Measurements from ENCODE around the gene ELF2. TPM values are rescaled to one million over a fixed set of nuclear protein-coding genes. Genes with fewer than 3 reads are reported as not detected.
"Not testable (repeated sequence)": the region's sequence is repeated elsewhere in the genome, so short reads cannot be mapped to it uniquely, and the experiment has no call there.

ELF2 gene
- total RNA-seq, 5 donors from 2014 or later (not counting 1 experiment from before 2014, with no cell fraction given), result 52.8 to 78.1 (median 54.0) TPM

DNA sequence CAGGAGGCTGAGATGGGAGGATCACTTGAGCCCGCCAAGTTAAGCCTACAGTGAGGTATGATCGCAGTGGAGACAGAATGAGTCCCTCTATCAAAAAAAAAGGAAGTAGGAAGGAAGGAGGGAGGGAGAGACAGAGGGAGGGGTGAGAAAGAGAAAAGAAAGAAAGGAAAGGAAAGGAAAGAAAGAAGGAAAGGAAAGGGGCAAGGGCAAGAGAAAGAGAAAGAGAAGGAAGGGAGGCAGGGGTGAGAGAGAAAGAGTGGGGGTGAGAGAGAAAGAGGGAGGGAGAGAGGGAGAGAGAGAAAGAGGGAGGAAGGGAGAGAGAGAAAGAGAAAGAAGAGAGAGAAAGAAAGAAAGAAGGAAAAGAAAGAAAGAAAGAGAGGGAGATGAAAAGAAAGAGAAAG is 13.2 kb downstream of the ELF2 start:
- no peak overlapping the region for H3K4me3 Mint-ChIP-seq
- H3K27me3 Mint-ChIP-seq, result no peaks in the 10 kb centered on the region
- no peak overlapping the region for H3K27ac Mint-ChIP-seq
- Histone ChIP-seq H3K27me3 (replicated peaks in 1 of 2; ENCODE audit: control insufficient read depth in 2 of 2, extremely low read depth in 1 of 2, insufficient read depth in 2 of 2, low read length in 1 of 2) (no peaks in the 10 kb centered on the region), H3K36me3 (ENCODE audit: control insufficient read depth in 2 of 2, extremely low read depth in 1 of 2, insufficient read depth in 1 of 2, low read length in 1 of 2) (no peaks in the 10 kb centered on the region), H3K9me3 (no peaks in the 10 kb centered on the region), H3K27ac (ENCODE audit: low read length) (no peak overlapping the region), H3K4me3 (ENCODE audit: control insufficient read depth in 1 of 2, extremely low read depth in 1 of 2, low read length in 1 of 2) (no peak overlapping the region), H3K4me1 (ENCODE audit: control insufficient read depth in 1 of 2, extremely low read depth in 1 of 2, insufficient read depth in 2 of 2, low read length in 2 of 2) (no peaks in the 10 kb centered on the region)
- ChIA-PET CTCF (interaction anchor here in 1 of 2 donors (0.6 kb wide), 1 partner anchor 77 kb away, joined by 3 read pairs; no protein-coding TSS in a partner anchor), POLR2A (interaction anchor here in 1 of 2 donors (0.5 kb wide), 1 partner anchor 39 kb away, joined by 3 read pairs; no protein-coding TSS in a partner anchor)
- ATAC-seq (replicated peaks in 1 of 4) (no peak), DNase-seq (no peak)
- WGBS (ENCODE audit: insufficient coverage), result 85% methylated on average over 2 of the region's 2 CpGs
- peaks cover 11% of the 10 kb centered on the region for H3K36me3 Mint-ChIP-seq
- H3K9me3 Mint-ChIP-seq, result no peaks in the 10 kb centered on the region
- peaks cover 15 to 22% (median 16%) of the 10 kb centered on the region in 3 donors for H3K4me1 Mint-ChIP-seq

DNA sequence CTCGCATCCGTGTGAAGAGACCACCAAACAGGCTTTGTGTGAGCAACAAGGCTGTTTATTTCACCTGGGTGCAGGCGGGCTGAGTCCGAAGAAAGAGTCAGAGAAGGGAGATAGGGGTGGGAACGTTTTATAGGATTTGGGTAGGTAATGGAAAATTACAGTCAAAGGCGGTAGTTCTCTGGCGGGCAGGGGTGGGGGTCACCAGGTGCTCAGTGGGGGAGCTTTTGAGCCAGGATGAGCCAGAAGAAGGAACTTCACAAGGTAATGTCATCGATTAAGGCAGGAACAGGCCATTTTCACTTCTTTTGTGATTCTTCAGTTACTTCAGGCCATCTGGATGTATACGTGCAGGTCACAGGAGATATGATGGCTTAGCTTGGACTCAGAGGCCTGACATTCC is 19.0 kb downstream of the ELF2 start:
- H3K36me3 ChIP-seq (ENCODE audit: control insufficient read depth in 2 of 2, extremely low read depth in 1 of 2, insufficient read depth in 1 of 2, low read length in 1 of 2); ATAC-seq (replicated peaks in 1 of 4); POLR2A ChIA-PET; H3K4me1 ChIP-seq (ENCODE audit: control insufficient read depth in 1 of 2, extremely low read depth in 1 of 2, insufficient read depth in 2 of 2, low read length in 2 of 2); CTCF ChIA-PET; H3K4me3 ChIP-seq (ENCODE audit: control insufficient read depth in 1 of 2, extremely low read depth in 1 of 2, low read length in 1 of 2); H3K27me3 Mint-ChIP-seq; H3K27ac ChIP-seq (ENCODE audit: low read length); H3K27me3 ChIP-seq (replicated peaks in 1 of 2; ENCODE audit: control insufficient read depth in 2 of 2, extremely low read depth in 1 of 2, insufficient read depth in 2 of 2, low read length in 1 of 2); DNase-seq; H3K4me3 Mint-ChIP-seq; H3K9me3 ChIP-seq; H3K27ac Mint-ChIP-seq; H3K9me3 Mint-ChIP-seq: not testable (repeated sequence)
- Mint-ChIP-seq H3K4me1 (peaks cover under 1 to 11% (median 6%) of the 10 kb centered on the region in 3 donors), H3K36me3 (peaks cover 14% of the 10 kb centered on the region)
- 90% methylated on average over 6 of the region's 9 CpGs for WGBS (ENCODE audit: insufficient coverage)

DNA sequence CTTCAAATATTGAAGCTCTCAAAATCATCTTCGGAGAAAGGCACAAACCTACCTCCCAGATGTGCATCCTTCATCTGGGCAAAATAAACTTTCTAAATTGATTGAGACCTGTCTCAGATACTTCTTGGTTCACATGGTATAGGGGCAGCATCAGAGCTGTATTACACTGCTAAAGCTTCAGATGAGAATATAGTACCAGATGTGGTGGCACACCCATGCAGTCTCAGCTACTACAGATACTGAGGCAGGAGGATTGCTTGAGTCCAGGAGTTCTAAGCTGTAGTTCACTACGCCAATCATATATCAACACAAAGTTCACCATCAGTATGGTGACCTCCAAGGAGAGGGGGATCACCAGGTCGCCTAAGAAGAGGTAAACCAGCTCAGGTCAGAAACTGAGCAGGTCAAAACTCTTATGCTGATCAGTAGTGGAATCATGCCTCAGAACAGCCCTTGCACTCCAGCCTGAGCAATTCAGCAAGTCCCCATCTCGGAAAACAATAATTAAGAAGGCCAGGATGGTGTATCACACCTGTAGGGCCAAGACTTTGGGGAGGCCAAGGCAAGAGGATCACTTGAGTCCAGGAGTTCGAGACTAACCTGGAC is 22.0 kb downstream of the ELF2 start:
- POLR2A ChIA-PET, result interaction anchor here in 1 of 2 donors (0.6 to 1.1 kb wide), 2 partner anchors 36 to 151 kb away, joined by 3 to 4 read pairs; no protein-coding TSS in a partner anchor
- H3K27me3 ChIP-seq (replicated peaks in 1 of 2; ENCODE audit: control insufficient read depth in 2 of 2, extremely low read depth in 1 of 2, insufficient read depth in 2 of 2, low read length in 1 of 2), result no peaks in the 10 kb centered on the region
- no peaks in the 10 kb centered on the region for H3K36me3 ChIP-seq (ENCODE audit: control insufficient read depth in 2 of 2, extremely low read depth in 1 of 2, insufficient read depth in 1 of 2, low read length in 1 of 2)
- no peaks in the 10 kb centered on the region for H3K4me1 ChIP-seq (ENCODE audit: control insufficient read depth in 1 of 2, extremely low read depth in 1 of 2, insufficient read depth in 2 of 2, low read length in 2 of 2)
- peaks cover 12% of the 10 kb centered on the region for H3K36me3 Mint-ChIP-seq
- no peaks in the 10 kb centered on the region for H3K9me3 Mint-ChIP-seq
- ATAC-seq (replicated peaks in 1 of 4), result no peak
- CTCF ChIA-PET, result interaction anchor here (0.6 to 1.4 kb wide), 3 partner anchors 18 to 186 kb away, joined by 3 to 8 read pairs (median 3); no protein-coding TSS in a partner anchor
- no peak overlapping the region for H3K27ac ChIP-seq (ENCODE audit: low read length)
- H3K27ac Mint-ChIP-seq, result no peak overlapping the region
- H3K27me3 Mint-ChIP-seq, result no peaks in the 10 kb centered on the region
- H3K4me3 ChIP-seq (ENCODE audit: control insufficient read depth in 1 of 2, extremely low read depth in 1 of 2, low read length in 1 of 2), result no peak overlapping the region
- no peak overlapping the region for H3K4me3 Mint-ChIP-seq
- 79% methylated on average over 2 of the region's 5 CpGs for WGBS (ENCODE audit: insufficient coverage)
- peaks cover 5 to 13% (median 5%) of the 10 kb centered on the region in 3 donors for H3K4me1 Mint-ChIP-seq
- no peak for DNase-seq
- H3K9me3 ChIP-seq, result no peaks in the 10 kb centered on the region

DNA sequence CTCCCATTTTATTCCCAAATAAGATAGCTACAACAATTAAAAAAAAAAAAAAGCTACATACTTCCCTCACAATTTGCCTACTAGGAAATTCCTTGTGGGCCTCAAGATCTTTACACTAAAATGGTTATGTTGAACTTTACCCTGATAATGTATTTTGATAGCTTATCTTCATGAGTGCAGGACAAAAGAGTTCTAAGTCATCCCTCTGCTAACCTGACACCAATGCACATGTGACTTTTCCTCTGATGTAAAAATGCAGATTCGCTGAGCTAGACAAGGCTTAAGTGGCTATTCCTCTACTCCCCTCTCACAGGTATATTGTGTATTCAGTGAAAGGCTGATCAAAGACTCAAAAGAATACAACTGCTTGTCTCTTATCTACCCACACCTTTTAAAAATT is 22.5 kb downstream of the ELF2 start:
- Mint-ChIP-seq H3K27me3 (no peaks in the 10 kb centered on the region), H3K4me1 (peaks cover 5 to 13% (median 5%) of the 10 kb centered on the region in 3 donors), H3K27ac (no peak overlapping the region), H3K36me3 (peaks cover 9% of the 10 kb centered on the region), H3K9me3 (no peaks in the 10 kb centered on the region), H3K4me3 (no peak overlapping the region)
- POLR2A ChIA-PET, result interaction anchor here in 1 of 2 donors (0.6 to 1.1 kb wide), 2 partner anchors 37 to 152 kb away, joined by 3 to 4 read pairs; no protein-coding TSS in a partner anchor
- Histone ChIP-seq H3K27ac (ENCODE audit: low read length) (no peak overlapping the region), H3K9me3 (no peaks in the 10 kb centered on the region), H3K4me1 (ENCODE audit: control insufficient read depth in 1 of 2, extremely low read depth in 1 of 2, insufficient read depth in 2 of 2, low read length in 2 of 2) (no peaks in the 10 kb centered on the region), H3K4me3 (ENCODE audit: control insufficient read depth in 1 of 2, extremely low read depth in 1 of 2, low read length in 1 of 2) (no peak overlapping the region), H3K27me3 (replicated peaks in 1 of 2; ENCODE audit: control insufficient read depth in 2 of 2, extremely low read depth in 1 of 2, insufficient read depth in 2 of 2, low read length in 1 of 2) (no peaks in the 10 kb centered on the region), H3K36me3 (ENCODE audit: control insufficient read depth in 2 of 2, extremely low read depth in 1 of 2, insufficient read depth in 1 of 2, low read length in 1 of 2) (no peaks in the 10 kb centered on the region)
- ATAC-seq (replicated peaks in 1 of 4) (no peak), DNase-seq (no peak)
- WGBS (ENCODE audit: insufficient coverage), result no CpG with 5 or more reads among the region's 1 CpG
- CTCF ChIA-PET, result interaction anchor here (0.6 to 1.4 kb wide), 2 partner anchors 55 to 187 kb away, joined by 3 to 8 read pairs; no protein-coding TSS in a partner anchor

DNA sequence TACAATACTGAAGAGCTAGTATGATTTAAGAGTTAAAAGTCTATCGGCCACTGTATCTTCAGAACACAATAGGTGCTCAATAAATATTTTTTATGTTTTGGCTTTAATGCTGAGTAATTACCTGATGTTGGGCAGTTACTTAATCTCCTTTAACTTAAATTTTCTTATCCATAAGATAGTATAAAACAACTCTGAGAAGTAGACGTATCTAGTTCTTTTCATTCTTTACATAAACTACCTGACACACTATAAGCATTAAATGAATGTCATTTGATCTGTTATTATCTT is 22.9 kb downstream of the ELF2 start:
- POLR2A ChIA-PET, result interaction anchor here in 1 of 2 donors (0.7 to 1.1 kb wide), 2 partner anchors 37 to 161 kb away, joined by 4 read pairs; no protein-coding TSS in a partner anchor

DNA sequence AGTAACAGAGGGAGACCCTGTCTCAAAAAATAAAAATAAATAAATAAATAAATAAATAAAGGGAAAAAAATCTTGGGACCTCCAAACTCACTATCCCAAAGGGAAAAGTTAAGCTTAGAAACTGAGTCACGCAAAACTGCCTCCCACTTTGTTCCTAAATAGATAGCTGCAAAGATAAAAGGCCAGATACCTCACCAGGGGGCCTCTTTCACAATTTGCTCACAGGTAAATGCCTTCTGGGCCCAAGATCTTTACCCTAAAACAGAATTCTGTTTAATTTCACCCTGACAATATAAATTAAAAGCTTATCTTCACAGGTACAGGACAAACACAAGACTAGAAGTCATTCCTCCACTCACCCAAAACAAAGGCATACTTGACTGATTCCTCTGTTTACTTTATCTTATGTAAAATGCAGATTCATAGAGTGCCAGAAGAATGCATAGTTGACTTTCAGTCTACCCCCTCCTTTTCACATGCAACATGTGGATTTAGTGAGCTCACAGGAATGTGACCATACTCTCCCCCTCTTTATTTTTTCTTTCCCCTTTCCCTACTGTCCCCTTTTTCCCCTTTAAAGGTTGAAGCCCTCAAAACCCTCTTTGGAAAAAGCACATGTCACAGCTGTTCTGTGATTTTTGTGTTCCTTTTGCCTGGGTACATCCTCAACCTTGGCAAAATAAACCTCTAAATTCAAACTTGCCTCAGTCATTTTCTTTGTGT is 23.4 kb downstream of the ELF2 start:
- ATAC-seq (replicated peaks in 1 of 4), result no peak
- no CpG with 5 or more reads among the region's 1 CpG for WGBS (ENCODE audit: insufficient coverage)
- H3K27me3 Mint-ChIP-seq, result no peaks in the 10 kb centered on the region
- H3K4me3 ChIP-seq (ENCODE audit: control insufficient read depth in 1 of 2, extremely low read depth in 1 of 2, low read length in 1 of 2), result no peak overlapping the region
- no peaks in the 10 kb centered on the region for H3K27me3 ChIP-seq (replicated peaks in 1 of 2; ENCODE audit: control insufficient read depth in 2 of 2, extremely low read depth in 1 of 2, insufficient read depth in 2 of 2, low read length in 1 of 2)
- ChIA-PET POLR2A (interaction anchor here in 1 of 2 donors (0.6 to 1.1 kb wide), 3 partner anchors 16 to 160 kb away, joined by 3 to 4 read pairs (median 4); no protein-coding TSS in a partner anchor), CTCF (interaction anchor here in 1 of 2 donors (1.2 to 1.4 kb wide), 2 partner anchors 54 to 123 kb away, joined by 3 read pairs; no protein-coding TSS in a partner anchor)
- H3K27ac ChIP-seq (ENCODE audit: low read length), result no peak overlapping the region
- peaks cover 5 to 13% (median 5%) of the 10 kb centered on the region in 3 donors for H3K4me1 Mint-ChIP-seq
- H3K36me3 ChIP-seq (ENCODE audit: control insufficient read depth in 2 of 2, extremely low read depth in 1 of 2, insufficient read depth in 1 of 2, low read length in 1 of 2), result no peaks in the 10 kb centered on the region
- peak overlapping the region in 1 of 2 donors; percentile 8 for H3K27ac Mint-ChIP-seq
- no peaks in the 10 kb centered on the region for H3K9me3 Mint-ChIP-seq
- no peak for DNase-seq
- H3K4me1 ChIP-seq (ENCODE audit: control insufficient read depth in 1 of 2, extremely low read depth in 1 of 2, insufficient read depth in 2 of 2, low read length in 2 of 2), result no peaks in the 10 kb centered on the region
- peaks cover 4% of the 10 kb centered on the region for H3K36me3 Mint-ChIP-seq
- no peaks in the 10 kb centered on the region for H3K9me3 ChIP-seq
- no peak overlapping the region for H3K4me3 Mint-ChIP-seq

More for the DNA sequence above, 22.9 kb downstream of the ELF2 start:
- Histone ChIP-seq H3K9me3 (no peaks in the 10 kb centered on the region), H3K4me1 (ENCODE audit: control insufficient read depth in 1 of 2, extremely low read depth in 1 of 2, insufficient read depth in 2 of 2, low read length in 2 of 2) (no peaks in the 10 kb centered on the region), H3K27ac (ENCODE audit: low read length) (no peak overlapping the region), H3K36me3 (ENCODE audit: control insufficient read depth in 2 of 2, extremely low read depth in 1 of 2, insufficient read depth in 1 of 2, low read length in 1 of 2) (no peaks in the 10 kb centered on the region), H3K4me3 (ENCODE audit: control insufficient read depth in 1 of 2, extremely low read depth in 1 of 2, low read length in 1 of 2) (no peak overlapping the region), H3K27me3 (replicated peaks in 1 of 2; ENCODE audit: control insufficient read depth in 2 of 2, extremely low read depth in 1 of 2, insufficient read depth in 2 of 2, low read length in 1 of 2) (no peaks in the 10 kb centered on the region)
- peaks cover 5% of the 10 kb centered on the region for H3K36me3 Mint-ChIP-seq
- ATAC-seq (replicated peaks in 1 of 4), result no peak
- no peaks in the 10 kb centered on the region for H3K9me3 Mint-ChIP-seq
- peaks cover 5 to 13% (median 5%) of the 10 kb centered on the region in 3 donors for H3K4me1 Mint-ChIP-seq
- no CpG with 5 or more reads among the region's 2 CpGs for WGBS (ENCODE audit: insufficient coverage)
- DNase-seq, result no peak
- H3K27ac Mint-ChIP-seq, result no peak overlapping the region
- no peaks in the 10 kb centered on the region for H3K27me3 Mint-ChIP-seq
- no peak overlapping the region for H3K4me3 Mint-ChIP-seq
- CTCF ChIA-PET, result interaction anchor here in 1 of 2 donors (1.2 to 1.4 kb wide), 2 partner anchors 54 to 124 kb away, joined by 3 read pairs; no protein-coding TSS in a partner anchor
